Activated B cell treated with CpG ODN at 0.5 μM for 24 hours (primary cell): ENCODE results near the gene TLR9. TPM values are rescaled to one million over a fixed set of nuclear protein-coding genes. Genes with fewer than 3 reads are reported as not detected.

Source experiments
- ATAC-seq: fragments of 200-7000 bp; cut with Tn5 transposase; one replicate; pipeline ENCODE4 v1.10.0; 2021; ENCODE audit warnings: low read depth, mild to moderate bottlenecking, moderate library complexity
- CTCF ChIA-PET: fragments of 350-600 bp; sonication (Branson Sonifier 250); formaldehyde crosslinking; loops from one replicate; lab custom pipeline; 2021; ENCODE audit warnings: antibody characterized with exemption; lab: Charles Lee
- POLR2A ChIA-PET: fragments of 350-600 bp; sonication (Branson Sonifier 250); formaldehyde crosslinking; loops from one replicate; lab custom pipeline; 2021; ENCODE audit warnings: antibody characterized with exemption; lab: Charles Lee
- DNase-seq: peaks from one replicate; pipeline ENCODE4 v3.0.0; 2022
- H3K27ac Mint-ChIP-seq: one replicate; pipeline ENCODE4 v1.8.0; 2020; ENCODE audit warnings: mixed read lengths
- H3K27me3 Mint-ChIP-seq: one replicate; pipeline ENCODE4 v1.8.0; 2021; ENCODE audit warnings: mixed read lengths
- H3K36me3 Mint-ChIP-seq: one replicate; pipeline ENCODE4 v1.8.0; 2021; ENCODE audit warnings: low read depth, mixed read lengths
- H3K4me1 Mint-ChIP-seq: one replicate; pipeline ENCODE4 v1.8.0; 2021; ENCODE audit warnings: mixed read lengths
- H3K4me3 Mint-ChIP-seq: one replicate; pipeline ENCODE4 v1.8.0; 2020; ENCODE audit warnings: mild to moderate bottlenecking, mixed read lengths
- H3K9me3 Mint-ChIP-seq: one replicate; pipeline ENCODE4 v1.8.0; 2020; ENCODE audit warnings: mixed read lengths
- intact Hi-C: fragments of 100-400 bp; cut with micrococcal nuclease; formaldehyde crosslinking; loops from one replicate; pipeline ENCODE4 v1.15.1; 2024
- total RNA-seq: library from RNA; stranded (reverse); gene quantifications from 2 replicates; pipeline ENCODE4 v1.2.3, GENCODE V29; 2022
- TF ChIP-seq, protein P1 (sequence below): fragments of 200-600 bp; IDR thresholded peaks from one replicate; pipeline ENCODE4 v1.8.0; 2022; ENCODE audit warnings: antibody characterized with exemption, mild to moderate bottlenecking

Gene TLR9
- total RNA-seq, 1 donor from 2014 or later: 10.4 TPM

- no peak for ATAC-seq
- Mint-ChIP-seq H3K4me3 (no peak overlapping the region), H3K4me1 (peaks cover 4% of the 10 kb centered on the region), H3K9me3 (no peaks in the 10 kb centered on the region), H3K36me3 (no peaks in the 10 kb centered on the region), H3K27me3 (no peaks in the 10 kb centered on the region), H3K27ac (no peak overlapping the region)
- DNase-seq: no peak
- POLR2A ChIA-PET: no interaction called here
- CTCF ChIA-PET: no interaction called here
- TF ChIP-seq, protein P1, sequence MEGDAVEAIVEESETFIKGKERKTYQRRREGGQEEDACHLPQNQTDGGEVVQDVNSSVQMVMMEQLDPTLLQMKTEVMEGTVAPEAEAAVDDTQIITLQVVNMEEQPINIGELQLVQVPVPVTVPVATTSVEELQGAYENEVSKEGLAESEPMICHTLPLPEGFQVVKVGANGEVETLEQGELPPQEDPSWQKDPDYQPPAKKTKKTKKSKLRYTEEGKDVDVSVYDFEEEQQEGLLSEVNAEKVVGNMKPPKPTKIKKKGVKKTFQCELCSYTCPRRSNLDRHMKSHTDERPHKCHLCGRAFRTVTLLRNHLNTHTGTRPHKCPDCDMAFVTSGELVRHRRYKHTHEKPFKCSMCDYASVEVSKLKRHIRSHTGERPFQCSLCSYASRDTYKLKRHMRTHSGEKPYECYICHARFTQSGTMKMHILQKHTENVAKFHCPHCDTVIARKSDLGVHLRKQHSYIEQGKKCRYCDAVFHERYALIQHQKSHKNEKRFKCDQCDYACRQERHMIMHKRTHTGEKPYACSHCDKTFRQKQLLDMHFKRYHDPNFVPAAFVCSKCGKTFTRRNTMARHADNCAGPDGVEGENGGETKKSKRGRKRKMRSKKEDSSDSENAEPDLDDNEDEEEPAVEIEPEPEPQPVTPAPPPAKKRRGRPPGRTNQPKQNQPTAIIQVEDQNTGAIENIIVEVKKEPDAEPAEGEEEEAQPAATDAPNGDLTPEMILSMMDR: no peak
- intact Hi-C loops: no loop called here
These were observed 47.8 kb downstream of the TLR9 start for GRCh38 chr3:52177701-52178042.

DNA sequence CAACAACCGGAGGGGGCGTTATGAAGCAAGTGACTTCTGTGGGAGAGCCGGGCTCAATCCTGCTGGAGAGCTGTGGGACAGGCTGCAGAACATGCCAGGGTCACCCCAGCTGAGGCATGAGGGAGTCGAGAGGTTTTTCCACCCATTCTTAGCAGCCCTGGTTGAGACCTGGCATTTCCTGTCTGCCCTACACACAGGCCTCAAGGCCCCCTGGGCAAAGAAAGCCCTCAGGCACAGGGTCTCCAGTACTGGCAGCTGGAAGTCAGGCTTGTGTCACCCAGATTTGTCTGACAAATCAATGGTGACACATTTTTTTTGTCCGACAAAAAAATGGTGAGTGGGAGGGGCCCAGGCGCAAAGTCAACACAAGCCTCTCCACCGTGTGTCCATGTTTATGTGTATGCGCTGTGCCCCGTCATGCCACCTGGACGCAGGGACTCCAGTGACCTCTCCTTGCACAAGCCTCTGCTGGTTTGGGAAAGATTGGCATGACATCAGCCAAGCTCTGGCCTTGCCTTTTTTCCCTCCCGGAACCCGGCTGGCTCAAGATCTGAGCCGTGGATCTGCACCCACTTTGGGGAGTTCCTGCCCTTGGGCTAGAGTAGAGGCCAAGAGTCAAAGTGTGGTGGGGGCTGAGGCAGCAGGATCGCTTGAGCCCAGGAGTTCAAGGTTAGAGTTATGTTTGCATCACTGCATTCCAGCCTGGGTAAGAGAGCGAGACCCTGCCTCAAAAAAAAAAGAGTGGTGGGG, 48.3 kb downstream of the TLR9 start:
- no peak for ATAC-seq
- peaks cover 4% of the 10 kb centered on the region for H3K4me1 Mint-ChIP-seq
- no peak overlapping the region for H3K27ac Mint-ChIP-seq
- POLR2A ChIA-PET: no interaction called here
- no peaks in the 10 kb centered on the region for H3K36me3 Mint-ChIP-seq
- H3K27me3 Mint-ChIP-seq: no peaks in the 10 kb centered on the region
- intact Hi-C loops: no loop called here
- no peak overlapping the region for H3K4me3 Mint-ChIP-seq
- no peak for DNase-seq
- no peaks in the 10 kb centered on the region for H3K9me3 Mint-ChIP-seq
- TF ChIP-seq, protein P1: no peak
- CTCF ChIA-PET: no interaction called here

DNA sequence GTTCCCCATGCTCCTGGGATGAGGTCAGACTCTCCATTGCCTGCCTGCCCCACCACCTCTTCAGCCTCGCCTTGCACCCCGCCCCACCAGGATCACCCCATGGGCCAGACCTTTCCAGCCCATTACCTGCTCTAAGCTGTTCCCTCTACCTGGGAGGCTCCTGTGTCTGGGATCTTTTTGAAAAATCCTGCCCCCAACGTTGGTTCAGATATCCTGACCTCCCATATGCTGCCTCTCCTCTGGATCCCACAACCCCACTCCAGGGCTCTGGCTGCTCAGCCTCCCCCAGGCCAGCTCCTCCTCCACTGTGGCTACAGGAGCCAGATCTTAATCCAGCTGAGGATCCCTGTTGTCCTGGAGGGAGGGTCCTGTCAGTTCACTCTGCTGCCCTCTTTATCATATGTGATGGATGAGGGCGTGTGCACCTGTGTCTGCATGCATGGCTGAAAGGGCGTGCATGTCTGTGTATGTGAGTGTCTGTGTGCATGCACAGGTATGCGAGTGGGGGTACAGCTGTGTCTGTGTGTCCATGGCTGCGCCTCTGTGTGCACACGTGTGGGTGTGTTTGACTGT, 49.2 kb downstream of the TLR9 start:
- H3K36me3 Mint-ChIP-seq: no peaks in the 10 kb centered on the region
- no peaks in the 10 kb centered on the region for H3K9me3 Mint-ChIP-seq
- no peaks in the 10 kb centered on the region for H3K27me3 Mint-ChIP-seq
- H3K4me1 Mint-ChIP-seq: peaks cover 4% of the 10 kb centered on the region
- ATAC-seq (no peak), DNase-seq (no peak)
- H3K27ac Mint-ChIP-seq: no peak overlapping the region
- intact Hi-C loops: no loop called here
- no peak overlapping the region for H3K4me3 Mint-ChIP-seq
- POLR2A ChIA-PET: no interaction called here
- CTCF ChIA-PET: no interaction called here
- TF ChIP-seq, protein P1: no peak

DNA sequence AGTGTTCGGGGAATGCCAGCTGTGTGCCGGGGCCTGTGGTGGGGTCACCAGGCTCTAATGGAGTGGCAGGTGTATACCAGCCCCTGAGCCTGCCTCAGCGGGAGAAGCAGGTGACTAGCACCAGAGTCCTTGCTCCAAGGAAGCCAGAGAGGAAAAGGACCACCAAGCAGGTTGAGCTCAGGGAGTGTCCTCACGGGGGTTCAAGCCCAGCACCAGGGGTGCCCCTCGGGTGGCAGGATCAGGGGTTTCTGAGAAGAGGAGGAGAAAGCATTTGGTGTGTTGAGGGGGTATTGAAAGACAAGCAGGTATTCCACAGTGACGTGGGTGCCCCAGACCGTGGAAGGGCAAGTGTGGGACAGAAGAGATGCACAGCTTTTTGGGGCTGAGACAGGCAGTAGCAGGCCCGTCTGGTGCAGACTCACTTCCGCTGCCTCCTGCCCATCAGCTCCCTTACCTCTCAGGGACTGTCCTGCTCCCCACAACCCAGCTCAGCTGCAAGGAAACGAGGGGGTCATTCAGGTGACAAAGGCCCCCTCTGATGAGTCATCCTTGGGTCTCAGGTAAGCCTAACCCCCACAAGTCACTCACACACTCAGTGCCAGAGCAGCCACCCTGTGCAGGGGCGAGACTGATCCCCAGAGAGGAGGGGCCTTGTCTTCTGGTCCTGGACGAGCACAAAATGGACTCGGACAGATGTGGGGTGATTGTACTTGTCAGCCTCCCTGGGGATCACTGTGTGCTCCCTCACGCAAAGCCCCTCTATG, 49.8 kb downstream of the TLR9 start:
- intact Hi-C loops: no loop called here
- Mint-ChIP-seq H3K9me3 (no peaks in the 10 kb centered on the region), H3K36me3 (no peaks in the 10 kb centered on the region), H3K4me3 (no peak overlapping the region), H3K27ac (no peak overlapping the region), H3K4me1 (peaks cover 3% of the 10 kb centered on the region), H3K27me3 (no peaks in the 10 kb centered on the region)
- DNase-seq: no peak
- no peak for ATAC-seq
- POLR2A ChIA-PET: interaction anchor here (0.6 kb wide), 1 partner anchor 10 kb away, joined by 4 read pairs; no protein-coding TSS in a partner anchor
- CTCF ChIA-PET: no interaction called here
- TF ChIP-seq, protein P1: no peak

DNA sequence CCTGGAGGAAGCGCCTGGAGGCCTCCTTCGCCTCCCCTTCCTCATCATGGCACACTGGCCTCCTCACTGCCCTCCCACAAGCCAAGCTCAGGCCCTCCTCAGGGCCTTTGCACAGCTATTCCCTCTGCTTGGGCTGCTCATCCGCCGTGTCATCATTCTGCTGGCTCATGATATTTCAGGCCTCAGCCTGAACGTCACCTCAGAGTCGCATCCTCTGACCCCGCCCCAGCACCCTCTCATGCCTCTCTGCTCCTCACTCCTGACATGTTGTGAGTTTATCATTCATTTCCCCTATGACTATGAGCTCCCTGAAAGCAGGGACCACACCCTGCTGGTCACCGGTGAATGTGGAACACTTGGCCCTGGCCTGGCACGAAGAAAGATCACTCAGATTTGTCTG, 50.5 kb downstream of the TLR9 start:
- intact Hi-C loops: no loop called here
- CTCF ChIA-PET: interaction anchor here (1.0 kb wide), 1 partner anchor 46 kb away, joined by 3 read pairs; no protein-coding TSS in a partner anchor
- H3K4me3 Mint-ChIP-seq: no peak overlapping the region
- no peak overlapping the region for H3K27ac Mint-ChIP-seq
- TF ChIP-seq, protein P1: no peak
- H3K36me3 Mint-ChIP-seq: no peaks in the 10 kb centered on the region
- POLR2A ChIA-PET: interaction anchor here (0.6 kb wide), 1 partner anchor 9 kb away, joined by 4 read pairs; no protein-coding TSS in a partner anchor
- H3K9me3 Mint-ChIP-seq: no peaks in the 10 kb centered on the region
- H3K27me3 Mint-ChIP-seq: no peaks in the 10 kb centered on the region
- DNase-seq (no peak), ATAC-seq (no peak)
- H3K4me1 Mint-ChIP-seq: no peaks in the 10 kb centered on the region
